Left colon (tissue), 2 donors: Measurements from ENCODE around the gene DHX35. TPM values are rescaled to one million over a fixed set of nuclear protein-coding genes. Genes with fewer than 3 reads are reported as not detected.
"Not testable (repeated sequence)": the region's sequence is repeated elsewhere in the genome, so short reads cannot be mapped to it uniquely, and the experiment has no call there.

ENCODE experiments used
- ATAC-seq: fragments of 200-7000 bp; cut with Tn5 transposase; one replicate; pipeline ENCODE4 v1.9.1; 2020; ENCODE audit warnings: mild to moderate bottlenecking, moderate library complexity
- DNase-seq, 2 donors: peaks; one replicate each; pipeline ENCODE4 v3.0.0-alpha.2; 2020
- intact Hi-C, 2 donors: fragments of 100-400 bp; cut with DNase I in 1 of 2; cut with micrococcal nuclease in 1 of 2; formaldehyde crosslinking; loops; one replicate each; pipeline versions ENCODE4 v1.11.2 to v1.14.0; 2022; cut with DNase I, micrococcal nuclease
- total RNA-seq, 2 donors: library from RNA; stranded (reverse); fragmentation: NEBNext Ultra II Directional; extraction: Animal tissue kit (Norgen Biotek cat#: 25700); gene quantifications; one replicate each; pipeline ENCODE4 v1.2.1, GENCODE V29; 2021
- donor health status: DM: no; HTN: no; CAD: no.
- donor health status: DM: yes; HTN: yes; CAD: no.

DHX35 gene
- total RNA-seq, 2 donors from 2014 or later = 14.0 to 14.1 TPM

DNA sequence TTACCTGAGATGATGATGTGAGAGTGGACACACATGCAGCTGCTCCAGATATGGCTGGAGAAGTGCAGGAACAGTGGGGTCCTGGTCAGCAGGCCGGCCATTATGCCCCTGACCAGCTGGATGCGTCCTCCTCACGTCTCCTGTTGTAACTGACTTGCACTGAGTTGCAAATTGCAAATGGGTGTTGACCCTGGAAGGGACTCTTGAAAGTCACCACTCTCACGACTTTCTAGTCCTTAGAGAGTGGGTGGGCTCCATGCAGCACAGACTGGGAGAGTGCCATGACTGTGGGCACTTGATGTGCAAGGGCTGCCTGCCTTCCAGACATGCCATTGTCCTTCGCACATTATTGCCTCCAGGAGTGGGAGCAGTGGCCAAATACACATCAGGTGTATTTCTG, 25.1 kb upstream of the DHX35 start:
- no peak for ATAC-seq
- no peak for DNase-seq
- intact Hi-C loops = no loop called here

DNA sequence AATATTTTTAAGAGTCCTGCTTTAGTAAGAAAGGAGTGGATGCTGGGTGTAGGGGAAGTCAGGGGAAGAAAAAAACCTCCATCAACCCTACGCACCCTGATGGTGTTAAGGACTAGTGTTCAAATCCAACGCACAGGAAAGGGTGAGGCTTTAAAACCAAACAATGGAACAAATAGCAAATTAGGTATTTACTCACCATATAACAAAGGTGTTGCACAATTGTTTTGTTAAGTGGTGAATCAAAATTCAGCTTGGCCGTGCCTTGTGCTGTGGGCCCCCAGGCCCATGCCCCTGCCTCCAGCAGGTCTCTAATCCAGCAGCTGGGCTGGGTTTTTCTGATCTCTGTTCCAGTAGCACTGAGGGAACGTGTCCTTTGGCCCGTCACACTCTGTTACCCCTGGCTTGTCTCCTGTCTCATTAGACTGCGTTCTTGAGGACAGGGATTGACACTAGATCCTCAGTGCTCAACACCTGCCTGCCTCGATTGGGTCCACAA, 24.1 kb upstream of the DHX35 start:
- DNase-seq = no peak
- ATAC-seq = no peak
- intact Hi-C loops = no loop called here

DNA sequence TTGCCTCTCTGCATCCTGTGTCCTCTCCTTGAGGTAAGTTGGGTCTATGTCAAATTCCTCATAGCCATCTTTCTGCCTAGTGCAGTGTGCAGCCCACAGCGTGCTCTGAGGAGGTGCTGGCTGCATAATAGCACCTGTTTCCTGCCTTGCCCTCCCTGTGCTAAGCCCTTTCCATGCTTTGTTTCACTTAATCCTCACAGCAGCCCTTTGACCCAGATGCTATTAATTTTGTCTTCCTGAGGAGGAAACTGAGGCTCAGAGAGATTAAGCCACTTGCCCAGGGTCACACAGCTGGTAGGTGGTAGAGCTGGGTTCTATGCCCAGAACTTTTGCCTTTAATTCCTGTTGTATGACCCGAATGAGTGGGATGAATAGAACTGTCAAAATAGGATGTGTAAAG, 22.5 kb upstream of the DHX35 start:
- intact Hi-C loops = no loop called here
- DNase-seq (no peak), ATAC-seq (no peak)

DNA sequence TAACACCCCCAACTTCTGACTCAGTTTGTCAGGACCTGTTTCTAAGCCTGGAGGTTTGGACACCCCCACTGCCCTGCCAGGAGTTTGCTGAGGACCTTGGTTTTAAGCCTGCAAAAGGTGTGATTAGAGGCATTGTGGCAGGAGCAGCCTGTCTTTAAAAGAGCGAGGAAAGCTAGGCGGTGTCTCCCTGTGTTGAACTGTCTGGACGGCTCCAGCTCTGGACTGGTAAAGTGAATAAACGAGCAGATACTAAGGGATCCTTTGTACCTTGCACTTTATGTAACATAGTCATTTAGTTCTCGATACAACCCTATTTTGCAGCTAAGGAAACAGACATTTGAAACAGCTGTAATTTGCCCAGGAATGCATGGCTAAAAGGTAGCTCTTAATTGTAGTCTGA, 21.5 kb upstream of the DHX35 start:
- ATAC-seq (peak; percentile 36), DNase-seq (no peak)
- intact Hi-C loops = no loop called here

DNA sequence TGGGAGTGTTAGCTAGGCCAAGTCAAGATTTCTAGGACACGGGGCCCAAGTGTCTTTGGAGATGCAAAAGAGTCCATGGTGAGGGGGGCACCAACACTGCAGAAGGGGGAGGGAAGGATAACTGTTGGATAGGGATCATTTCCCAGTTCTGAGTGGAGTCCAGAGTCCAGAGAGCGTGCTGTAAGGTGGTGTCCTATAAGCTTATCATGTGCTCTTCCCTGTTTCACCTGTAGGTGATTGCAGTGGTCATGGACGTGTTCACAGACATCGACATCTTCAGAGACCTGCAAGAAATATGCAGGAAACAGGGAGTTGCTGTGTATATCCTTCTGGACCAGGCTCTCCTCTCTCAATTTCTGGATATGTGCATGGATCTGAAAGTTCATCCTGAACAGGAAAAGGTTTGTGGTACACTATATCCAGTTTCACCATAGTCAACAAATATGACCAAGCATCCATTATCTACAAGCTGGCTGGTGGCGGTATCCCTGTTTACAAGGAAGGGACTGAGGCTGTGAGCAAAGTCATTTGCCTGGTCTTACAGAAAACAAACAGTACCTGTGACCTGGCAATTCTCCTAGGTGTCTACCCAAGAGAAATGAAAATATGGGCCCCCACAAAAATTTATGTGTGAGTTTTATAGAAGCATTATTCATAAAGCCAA, 20.3 kb upstream of the DHX35 start:
- DNase-seq (no peak), ATAC-seq (peak; percentile 93)
- intact Hi-C loops = no loop called here

DNA sequence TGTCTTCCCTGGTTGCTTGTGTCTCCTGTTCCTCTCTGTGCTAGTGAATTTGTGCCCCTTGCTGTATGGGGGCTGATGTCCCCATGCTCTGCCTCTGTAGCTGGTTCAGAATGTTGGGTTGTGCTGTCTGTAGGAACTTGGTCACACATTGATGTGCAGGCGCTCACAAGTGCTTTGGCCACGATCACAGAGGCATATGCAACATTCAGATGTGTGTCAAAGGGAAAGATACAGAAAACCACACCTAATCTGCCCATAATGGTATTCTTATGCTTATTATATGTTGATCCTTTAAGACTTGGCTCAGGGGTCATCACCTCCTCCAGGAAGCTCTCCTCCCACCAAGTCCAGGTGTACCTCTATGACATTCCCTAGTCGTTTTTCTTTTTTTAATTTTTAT, 17.1 kb upstream of the DHX35 start:
- DNase-seq = no peak
- intact Hi-C loops = no loop called here
- no peak for ATAC-seq

DNA sequence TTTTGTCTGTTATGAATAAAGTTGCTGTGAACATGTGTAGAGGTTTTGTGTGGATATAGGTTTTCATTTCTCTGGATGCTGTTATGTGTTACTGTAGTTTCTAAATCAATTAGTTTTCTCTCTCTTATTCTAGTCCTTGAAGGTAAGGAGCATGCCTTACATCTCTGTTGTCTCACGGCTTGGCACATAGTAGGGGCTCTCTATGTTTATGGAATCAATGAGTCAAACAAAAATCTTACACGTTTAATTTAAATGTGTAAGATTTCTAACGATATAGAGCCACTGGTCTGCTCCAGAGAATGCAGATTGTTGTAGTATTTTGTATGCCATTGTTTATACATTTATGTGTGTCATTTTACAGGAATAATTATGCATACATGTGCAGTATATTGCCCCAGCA, 15.3 kb upstream of the DHX35 start:
- DNase-seq (no peak), ATAC-seq (no peak)
- intact Hi-C loops = no loop called here

DNA sequence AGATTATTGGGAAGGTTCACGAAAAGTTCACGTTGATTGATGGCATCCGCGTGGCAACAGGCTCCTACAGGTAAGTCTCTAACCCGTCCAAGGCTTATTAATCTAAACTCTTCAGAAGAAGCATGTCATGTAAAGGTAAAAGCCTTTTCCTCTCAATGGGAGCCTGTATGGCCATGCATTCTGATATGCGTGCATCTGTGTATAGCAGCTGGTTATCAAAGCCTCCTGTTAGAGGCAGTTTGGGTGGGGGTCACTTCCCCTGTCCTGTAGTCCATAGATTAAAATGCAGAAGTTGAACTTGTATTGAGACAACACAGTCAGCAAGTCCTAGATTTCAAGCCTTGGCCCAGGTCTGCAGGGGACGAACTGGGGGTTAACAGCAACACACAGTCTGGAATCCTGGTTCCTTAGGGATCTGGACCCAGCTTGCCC, 14.2 kb upstream of the DHX35 start:
- intact Hi-C loops = no loop called here
- ATAC-seq (no peak), DNase-seq (no peak)

DNA sequence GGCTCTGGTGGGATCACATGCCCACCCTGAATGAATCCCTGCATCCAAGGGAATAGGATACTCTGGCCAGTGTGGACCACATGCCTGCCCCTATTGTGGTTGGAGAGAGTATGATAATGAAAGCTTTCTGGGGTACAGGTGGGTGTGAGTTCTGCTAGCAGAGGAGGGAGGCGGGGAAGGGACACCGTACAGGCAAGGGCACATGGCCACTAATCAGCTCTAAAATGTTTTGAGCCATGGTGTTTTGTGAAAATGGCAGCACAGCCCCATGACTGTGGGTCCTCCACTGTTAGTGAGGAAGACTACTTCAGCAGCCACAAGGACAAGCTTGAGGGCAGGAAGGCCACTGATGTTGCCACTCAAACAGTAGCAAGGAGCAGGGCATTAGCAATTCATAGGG, 11.9 kb upstream of the DHX35 start:
- DNase-seq (no peak), ATAC-seq (no peak)
- intact Hi-C loops = no loop called here

DNA sequence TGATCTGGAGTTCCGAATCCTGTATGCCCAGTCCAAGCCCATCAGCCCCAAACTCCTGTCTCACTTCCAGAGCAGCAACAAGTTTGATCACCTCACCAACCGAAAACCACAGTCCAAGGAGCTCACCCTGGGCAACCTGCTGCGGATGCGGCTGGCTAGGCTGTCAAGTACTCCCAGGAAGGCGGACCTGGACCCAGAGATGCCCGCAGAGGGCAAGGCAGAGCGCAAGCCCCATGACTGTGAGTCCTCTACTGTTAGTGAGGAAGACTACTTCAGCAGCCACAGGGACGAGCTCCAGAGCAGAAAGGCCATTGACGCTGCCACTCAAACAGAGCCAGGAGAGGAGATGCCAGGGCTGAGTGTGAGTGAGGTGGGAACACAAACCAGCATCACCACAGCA, 10.5 kb upstream of the DHX35 start:
- DNase-seq = no peak
- ATAC-seq = no peak
- intact Hi-C loops = no loop called here

DNA sequence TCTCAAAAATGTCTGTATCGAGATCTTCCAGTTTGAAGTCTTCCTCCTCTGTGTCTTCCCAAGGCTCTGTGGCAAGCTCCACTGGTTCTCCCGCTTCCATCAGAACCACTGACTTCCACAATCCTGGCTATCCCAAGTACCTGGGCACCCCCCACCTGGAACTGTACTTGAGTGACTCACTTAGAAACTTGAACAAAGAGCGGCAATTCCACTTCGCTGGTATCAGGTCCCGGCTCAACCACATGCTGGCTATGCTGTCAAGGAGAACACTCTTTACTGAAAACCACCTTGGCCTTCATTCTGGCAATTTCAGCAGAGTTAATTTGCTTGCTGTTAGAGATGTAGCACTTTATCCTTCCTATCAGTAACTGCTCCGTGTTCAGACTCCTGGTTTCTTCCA, 10.0 kb upstream of the DHX35 start:
- DNase-seq (no peak), ATAC-seq (no peak)
- intact Hi-C loops = no loop called here

DNA sequence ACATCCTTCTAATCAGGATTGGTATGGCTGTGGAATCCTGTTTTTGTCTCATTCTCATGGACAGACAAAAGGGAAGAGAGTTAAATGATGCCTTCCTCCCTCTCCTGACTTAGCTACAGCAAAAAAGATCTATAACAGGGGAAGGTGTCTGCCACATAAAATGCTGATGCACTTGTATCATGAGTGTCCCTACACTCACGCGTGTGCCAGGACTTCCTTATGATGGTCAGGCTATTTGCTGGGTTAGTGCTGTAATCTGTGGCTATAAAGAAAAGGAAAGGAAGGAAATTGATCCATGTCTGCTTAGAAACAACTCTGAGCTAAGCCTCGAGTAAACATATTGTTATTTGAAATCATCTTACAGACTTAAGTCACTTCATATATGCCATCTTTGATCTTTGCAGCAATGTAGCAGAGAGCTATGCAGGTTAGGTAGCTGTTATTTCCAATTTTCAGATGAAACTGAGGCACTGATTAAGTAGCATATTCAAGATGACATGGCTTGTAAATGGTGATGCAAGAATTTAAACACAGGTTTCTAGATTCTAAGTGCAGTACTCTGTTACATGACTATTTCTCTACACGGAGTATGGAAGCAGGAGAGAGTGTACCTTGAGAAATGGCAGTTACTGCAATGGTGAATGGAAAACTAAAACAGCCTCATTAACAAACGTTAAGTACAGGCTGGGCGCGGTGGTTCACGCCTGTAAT, 8.4 kb upstream of the DHX35 start:
- ATAC-seq (peak; percentile 93), DNase-seq (no peak)
- intact Hi-C loops = no loop called here

DNA sequence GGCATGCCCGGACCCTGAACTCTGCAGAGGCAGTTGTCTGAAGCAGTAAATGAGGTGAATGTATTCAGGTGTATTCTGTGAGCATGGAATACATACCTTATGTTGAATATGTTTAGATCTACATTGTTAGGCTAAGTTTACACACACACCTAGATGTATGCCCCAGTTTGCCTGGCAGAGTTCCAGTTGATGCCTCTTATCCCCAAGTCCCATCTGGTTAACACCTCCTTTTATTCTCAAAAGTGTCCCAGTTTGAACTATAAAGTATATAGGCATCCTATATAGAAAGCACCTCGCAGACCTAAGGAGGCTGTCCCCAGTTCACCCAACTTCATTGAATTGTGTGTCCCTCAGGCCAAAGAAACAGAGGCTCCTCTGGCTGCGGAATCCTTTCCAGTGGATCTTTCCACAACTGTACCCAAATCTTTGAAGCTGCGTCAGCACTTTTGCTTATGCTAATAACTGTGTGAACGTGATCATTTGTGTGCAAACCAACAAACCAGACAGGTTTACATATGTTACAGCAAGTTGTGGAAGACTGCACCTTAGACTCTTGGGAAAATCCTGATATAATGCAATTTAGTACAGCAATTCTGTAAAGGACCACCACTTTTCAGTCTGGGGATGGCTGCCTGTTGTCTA, 4.8 kb upstream of the DHX35 start:
- intact Hi-C loops = no loop called here
- ATAC-seq (no peak), DNase-seq (no peak)

DNA sequence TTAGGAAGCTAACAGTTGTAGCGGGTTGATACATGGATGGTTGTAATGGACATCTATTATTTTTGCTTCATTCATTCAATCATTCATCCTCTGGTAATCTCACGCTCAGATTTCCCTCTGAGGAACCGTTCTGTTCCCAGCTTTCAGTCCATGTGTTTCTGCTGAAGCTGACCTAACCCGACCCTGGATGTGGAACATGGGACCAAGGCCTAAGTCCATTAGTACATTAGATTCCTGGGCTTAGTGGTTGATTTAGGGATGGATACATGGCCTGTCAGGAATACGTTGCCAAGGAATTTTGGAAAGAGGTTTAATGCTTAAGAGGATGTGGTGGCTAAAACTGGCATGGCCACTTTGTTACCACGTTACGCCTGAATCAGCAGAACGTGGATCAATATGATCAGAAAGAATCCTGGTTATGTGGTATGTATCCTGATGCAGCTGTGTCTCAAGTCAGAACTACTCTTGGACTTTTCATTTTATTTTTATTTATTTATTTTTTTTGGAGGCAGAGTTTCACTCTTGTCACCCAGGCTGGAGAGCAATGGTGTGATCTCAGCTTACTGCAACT, 4.1 kb upstream of the DHX35 start:
- intact Hi-C loops = no loop called here
- DNase-seq (no peak), ATAC-seq (no peak)

DNA sequence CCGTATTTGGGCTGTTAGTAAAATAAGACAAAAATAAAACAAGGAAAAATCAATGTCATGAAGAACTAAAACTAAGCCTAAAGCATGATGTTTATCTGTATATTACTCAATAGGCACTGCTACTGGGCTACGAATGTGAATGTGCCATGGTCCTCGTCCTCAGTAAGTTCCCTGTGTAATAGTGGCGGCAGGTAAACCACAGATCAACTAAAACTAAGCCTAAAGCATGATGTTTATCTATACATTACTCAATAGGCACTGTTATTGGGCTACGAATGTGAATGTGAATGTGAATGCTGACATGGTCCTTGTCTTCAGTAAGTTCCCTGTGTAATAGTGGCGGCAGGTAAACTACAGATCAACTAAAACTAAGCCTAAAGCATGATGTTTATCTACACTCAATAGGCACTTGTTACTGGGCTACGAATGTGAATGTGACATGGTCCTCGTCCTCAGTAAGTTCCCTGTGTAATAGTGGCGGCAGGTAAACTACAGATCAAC, 1.9 kb upstream of the DHX35 start:
- ATAC-seq, intact Hi-C loops, DNase-seq: not testable (repeated sequence)

DNA sequence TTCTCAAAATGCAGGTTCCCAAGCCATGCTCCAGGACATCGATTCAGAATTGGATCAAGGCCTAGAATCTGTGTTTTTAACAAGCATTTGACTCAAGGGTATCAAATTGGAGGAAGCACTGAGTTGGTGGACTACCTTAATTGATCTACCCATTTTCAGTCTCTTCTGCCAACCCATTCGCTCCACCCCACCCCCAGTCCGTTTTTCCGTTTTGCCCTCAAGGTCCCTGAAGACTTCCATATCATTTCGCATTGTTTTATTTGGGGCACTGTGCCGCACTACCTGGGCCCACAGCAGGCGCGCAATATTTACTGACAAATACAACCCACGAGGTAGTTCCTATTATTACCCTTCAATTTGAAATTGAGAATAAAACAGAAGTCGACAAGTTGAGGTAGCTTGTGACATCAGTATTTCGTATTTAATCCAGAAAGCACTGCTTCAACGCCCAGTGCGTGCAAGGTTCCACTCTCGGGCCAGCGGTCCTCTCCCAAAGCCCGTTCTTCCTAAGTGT, 557 bp upstream of the DHX35 start:
- no peak for DNase-seq
- no peak for ATAC-seq
- intact Hi-C loops = no loop called here

DNA sequence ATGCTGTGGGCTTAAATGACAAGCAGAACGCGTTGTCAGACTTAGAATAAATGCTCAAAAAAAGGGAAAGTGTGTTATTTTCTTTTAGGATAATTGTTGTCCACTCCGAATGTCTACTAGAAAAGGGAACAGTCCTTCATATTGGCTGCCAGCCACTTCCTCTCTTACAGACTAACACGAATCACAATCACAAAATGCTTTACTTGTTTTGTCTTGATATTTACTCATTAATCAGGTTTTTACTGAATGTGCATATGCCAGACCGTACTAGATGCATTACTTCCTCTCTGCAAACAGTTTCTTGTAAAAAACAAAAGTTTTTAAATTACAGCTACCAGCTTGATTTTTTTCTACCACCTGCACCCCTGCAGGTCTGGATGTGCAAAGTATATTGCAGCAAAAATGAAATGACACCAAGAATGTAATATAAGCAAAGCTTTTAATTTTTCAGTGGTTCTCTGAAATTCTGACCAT, 821 bp downstream of the DHX35 start:
- intact Hi-C loops = no loop called here
- ATAC-seq (no peak), DNase-seq (no peak)

DNA sequence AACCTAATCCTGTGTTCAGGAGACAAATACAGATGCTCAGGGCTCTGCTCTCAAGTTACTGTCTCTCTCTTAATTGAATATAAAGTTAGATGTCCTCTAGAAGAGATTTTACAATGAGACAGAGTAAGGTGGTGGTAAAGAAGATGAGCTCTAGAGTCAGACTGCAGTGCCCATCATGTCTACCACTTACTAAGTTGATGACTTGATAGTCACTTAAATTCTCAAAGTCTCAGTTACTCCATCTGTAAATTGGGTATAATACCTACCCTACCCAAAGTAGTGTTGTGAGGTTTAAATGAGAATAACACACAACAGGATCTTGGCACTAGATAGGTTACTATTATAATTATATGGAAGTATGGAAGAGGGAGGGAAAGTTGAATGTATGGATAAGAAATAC, 1.6 kb downstream of the DHX35 start:
- no peak for DNase-seq
- intact Hi-C loops = no loop called here
- ATAC-seq = no peak

DNA sequence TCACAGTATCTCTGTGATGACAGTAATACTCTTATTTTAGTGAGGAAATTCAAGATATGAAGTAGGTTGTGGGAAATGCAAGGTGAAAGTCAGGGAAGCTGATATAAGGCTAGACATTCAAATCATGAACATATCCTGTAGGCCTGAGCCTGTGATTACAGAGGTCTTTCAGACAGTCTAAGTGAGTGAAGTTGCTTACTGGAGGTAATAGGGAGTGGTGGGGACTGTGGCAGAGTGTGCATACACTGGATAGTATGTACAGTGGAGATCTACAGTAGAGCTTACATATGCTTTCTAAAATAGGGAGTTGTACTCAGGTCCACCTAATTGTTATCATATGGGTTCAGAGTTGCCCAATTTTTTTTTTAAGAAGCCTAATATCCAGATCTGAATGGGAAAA, 3.1 kb downstream of the DHX35 start:
- intact Hi-C loops = no loop called here
- no peak for DNase-seq
- ATAC-seq = no peak
